Parathyroid adenoma (tissue), 2 donors: Measurements from ENCODE around the gene PSAP.

Experiments
- H2AFZ ChIP-seq: fragments of 300-600 bp; sonication (generic); one replicate; pipeline ENCODE4 v1.7.0; 2017; ENCODE audit warnings: antibody characterized with exemption, mild to moderate bottlenecking
- H3K27ac ChIP-seq: fragments of 300-600 bp; sonication (generic); one replicate; pipeline ENCODE4 v1.7.0; 2017
- H3K27me3 ChIP-seq: fragments of 300-600 bp; sonication (generic); one replicate; pipeline ENCODE4 v1.7.0; 2017; ENCODE audit warnings: low read length; ENCODE audit not compliant: control insufficient read depth, insufficient read depth
- H3K36me3 ChIP-seq: fragments of 300-600 bp; sonication (generic); one replicate; pipeline ENCODE4 v1.7.0; 2017; ENCODE audit warnings: low read length; ENCODE audit not compliant: control insufficient read depth, insufficient read depth
- H3K4me1 ChIP-seq: fragments of 300-600 bp; sonication (generic); one replicate; pipeline ENCODE4 v1.7.0; 2017; ENCODE audit warnings: control low read depth
- H3K4me2 ChIP-seq: fragments of 300-600 bp; sonication (generic); one replicate; pipeline ENCODE4 v1.7.0; 2017; ENCODE audit warnings: low read length
- H3K4me3 ChIP-seq: fragments of 300-600 bp; sonication (generic); one replicate; pipeline ENCODE4 v1.7.0; 2017; ENCODE audit warnings: low read depth, low read length
- H3K79me2 ChIP-seq: fragments of 300-600 bp; sonication (generic); one replicate; pipeline ENCODE4 v1.7.0; 2017; ENCODE audit warnings: control low read depth
- H3K9ac ChIP-seq: fragments of 300-600 bp; sonication (generic); one replicate; pipeline ENCODE4 v1.7.0; 2017; ENCODE audit warnings: mild to moderate bottlenecking
- H3K9me3 ChIP-seq: fragments of 300-600 bp; sonication (generic); one replicate; pipeline ENCODE4 v1.7.0; 2017; ENCODE audit warnings: low read length; ENCODE audit not compliant: control insufficient read depth
- CTCF ChIP-seq: fragments of 300-600 bp; sonication (generic); IDR thresholded peaks from one replicate; pipeline ENCODE4 v1.7.0; 2017; ENCODE audit warnings: antibody characterized with exemption, mild to moderate bottlenecking
- donor health status: primary hyperparathyroidism.

The PSAP gene

DNA sequence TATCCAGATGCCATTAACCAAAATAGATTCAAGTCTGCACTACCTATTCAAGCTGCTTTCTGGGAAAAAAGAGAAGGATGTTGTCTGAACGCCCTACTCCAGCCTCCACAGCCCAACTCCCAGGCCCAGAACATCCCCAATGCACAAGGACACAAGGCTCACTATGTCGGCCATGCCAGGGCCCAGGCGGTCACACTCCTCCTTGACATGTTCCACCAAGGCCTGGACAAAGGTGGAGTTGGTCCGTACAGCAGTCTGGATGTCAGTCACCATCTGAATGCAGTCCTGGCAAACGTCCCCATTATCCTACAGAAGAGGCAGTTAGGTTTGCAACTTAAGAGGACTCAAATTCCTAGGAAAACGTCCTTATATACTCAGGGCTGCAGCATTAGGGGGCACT, 23.2 kb downstream of the PSAP start:
- TF ChIP-seq CTCF: no peak
- no peak overlapping the region for H3K27ac ChIP-seq
- H2AFZ ChIP-seq: no peak overlapping the region
- no peaks in the 10 kb centered on the region for H3K9me3 ChIP-seq
- H3K36me3 ChIP-seq: no peaks in the 10 kb centered on the region
- H3K4me2 ChIP-seq: no peak overlapping the region
- peaks cover 26% of the 10 kb centered on the region for H3K79me2 ChIP-seq
- no peak overlapping the region for H3K9ac ChIP-seq
- H3K27me3 ChIP-seq: no peaks in the 10 kb centered on the region
- no peak overlapping the region for H3K4me3 ChIP-seq
- H3K4me1 ChIP-seq: no peaks in the 10 kb centered on the region

DNA sequence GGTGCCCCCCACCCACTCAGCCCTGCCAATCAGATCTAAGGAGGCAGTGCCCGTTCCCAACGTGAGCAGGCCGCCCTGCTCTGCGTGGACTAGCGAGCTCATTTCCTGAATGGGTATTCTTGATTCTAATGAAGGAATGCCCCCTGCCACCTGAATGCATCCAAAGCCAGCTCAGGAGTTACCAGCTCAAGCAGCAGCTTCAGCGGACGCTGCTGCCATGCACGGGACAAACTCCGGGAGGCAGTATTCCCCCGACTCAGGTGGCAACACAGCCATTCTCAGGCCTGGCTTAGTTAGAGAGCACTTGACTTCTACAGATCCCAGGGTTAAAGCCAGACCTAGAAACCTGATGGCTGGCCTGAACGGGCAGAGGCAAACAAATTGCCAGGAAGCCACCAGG, 25.8 kb downstream of the PSAP start:
- no peak overlapping the region for H3K4me2 ChIP-seq
- no peaks in the 10 kb centered on the region for H3K9me3 ChIP-seq
- H2AFZ ChIP-seq: no peak overlapping the region
- no peak overlapping the region for H3K9ac ChIP-seq
- H3K36me3 ChIP-seq: no peaks in the 10 kb centered on the region
- no peak overlapping the region for H3K27ac ChIP-seq
- TF ChIP-seq CTCF: no peak
- H3K79me2 ChIP-seq: peaks cover 9% of the 10 kb centered on the region
- H3K4me3 ChIP-seq: no peak overlapping the region
- no peaks in the 10 kb centered on the region for H3K27me3 ChIP-seq
- H3K4me1 ChIP-seq: no peaks in the 10 kb centered on the region

DNA sequence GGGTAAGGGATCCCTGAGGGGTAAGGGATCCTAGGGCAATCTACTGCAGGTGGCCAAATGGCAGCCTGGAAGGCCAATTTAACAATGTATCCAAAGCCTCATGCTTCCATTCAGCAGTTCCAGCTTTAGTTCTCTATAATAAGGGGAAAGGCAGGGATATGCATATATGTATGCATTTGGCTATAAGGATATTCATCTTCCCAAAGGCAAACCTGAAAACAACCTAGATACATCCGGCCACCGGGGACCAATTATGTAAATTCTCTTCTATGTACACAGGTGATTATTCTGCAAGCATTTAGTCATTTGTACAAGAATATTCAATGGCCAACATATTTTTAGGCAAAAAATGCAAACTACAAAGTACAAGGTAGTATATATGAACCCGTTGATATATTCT, 26.7 kb downstream of the PSAP start:
- H3K27ac ChIP-seq: no peak overlapping the region
- H3K4me3 ChIP-seq: no peak overlapping the region
- H3K9me3 ChIP-seq: no peaks in the 10 kb centered on the region
- no peaks in the 10 kb centered on the region for H3K27me3 ChIP-seq
- peaks cover 7% of the 10 kb centered on the region for H3K79me2 ChIP-seq
- no peak overlapping the region for H2AFZ ChIP-seq
- H3K4me1 ChIP-seq: no peaks in the 10 kb centered on the region
- TF ChIP-seq CTCF: no peak
- no peak overlapping the region for H3K9ac ChIP-seq
- no peaks in the 10 kb centered on the region for H3K36me3 ChIP-seq
- H3K4me2 ChIP-seq: no peak overlapping the region

DNA sequence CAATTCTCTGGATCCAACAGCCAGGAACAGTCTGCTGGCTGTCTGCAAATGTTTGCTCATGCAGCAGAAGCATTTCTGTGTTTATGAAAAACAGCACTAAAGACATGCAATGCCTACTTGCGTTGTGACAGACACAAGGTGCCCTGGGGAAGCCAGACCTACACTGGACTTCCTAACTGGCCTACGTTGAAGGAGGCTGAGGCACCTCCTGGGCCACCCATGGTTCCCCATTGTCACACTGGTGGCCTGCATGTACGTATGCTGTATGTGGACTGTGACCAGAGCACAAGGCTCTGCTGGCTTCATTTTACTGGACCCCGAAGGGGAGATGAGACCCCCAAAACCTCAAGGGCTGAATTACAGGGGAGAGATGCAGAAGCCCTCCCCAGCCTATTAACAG, 27.7 kb downstream of the PSAP start:
- H3K27ac ChIP-seq: no peak overlapping the region
- H3K4me2 ChIP-seq: no peak overlapping the region
- H3K27me3 ChIP-seq: no peaks in the 10 kb centered on the region
- no peaks in the 10 kb centered on the region for H3K9me3 ChIP-seq
- no peaks in the 10 kb centered on the region for H3K4me1 ChIP-seq
- no peak overlapping the region for H3K9ac ChIP-seq
- no peak for TF ChIP-seq CTCF
- H2AFZ ChIP-seq: no peak overlapping the region
- H3K36me3 ChIP-seq: no peaks in the 10 kb centered on the region
- peaks cover 7% of the 10 kb centered on the region for H3K79me2 ChIP-seq
- H3K4me3 ChIP-seq: no peak overlapping the region

GRCh38 chr10:71821909-71822763, 28.9 kb downstream of the PSAP start:
- Histone ChIP-seq H3K4me3 (no peak overlapping the region), H3K4me1 (no peaks in the 10 kb centered on the region), H3K36me3 (no peaks in the 10 kb centered on the region), H3K27ac (no peak overlapping the region), H3K9me3 (no peaks in the 10 kb centered on the region), H3K79me2 (peaks cover 3% of the 10 kb centered on the region), H3K4me2 (no peak overlapping the region), H3K27me3 (no peaks in the 10 kb centered on the region), H3K9ac (no peak overlapping the region), H2AFZ (no peak overlapping the region)
- TF ChIP-seq CTCF: no peak
